ENCODE measurements around the gene CDKN2AIP. TPM values are rescaled to one million over a fixed set of nuclear protein-coding genes. Genes with fewer than 3 reads are reported as not detected.

CDKN2AIP gene
- total and polyA plus RNA-seq, 2 donors: 29.1 to 33.2 TPM

DNA sequence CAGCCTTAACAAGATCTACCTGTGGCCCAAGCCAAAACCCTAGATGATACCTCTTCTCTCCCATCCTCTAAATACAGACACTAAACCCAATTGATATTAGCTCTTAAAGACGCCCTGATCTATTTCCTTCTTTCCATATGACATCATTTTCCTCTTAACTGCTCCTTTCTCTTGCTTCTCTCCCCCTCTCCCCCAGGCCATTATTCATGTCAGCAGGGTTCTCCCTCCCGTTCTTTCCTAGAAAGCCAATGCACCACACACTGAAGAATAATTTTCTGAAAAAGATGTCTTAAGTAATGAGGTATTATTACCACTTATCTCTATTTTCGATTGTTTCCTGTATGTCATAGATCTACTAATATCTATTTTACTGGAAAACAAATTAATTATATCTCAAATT lies 50.7 kb downstream of the CDKN2AIP start:
- WGBS: 95% methylated on average over 3 of the region's 3 CpGs
- Histone ChIP-seq H3K36me3 (ENCODE audit: control insufficient read depth in 2 of 2, insufficient read depth in 2 of 2, low read length in 1 of 2) (peaks cover 10% of the 10 kb centered on the region in 2 donors), H3K4me1 (ENCODE audit: control insufficient read depth in 2 of 2, insufficient read depth in 2 of 2, low read length in 2 of 2) (no peaks in the 10 kb centered on the region), H3K27ac (ENCODE audit: low read depth in 1 of 2, low read length in 1 of 2) (no peak overlapping the region), H3K4me3 (ENCODE audit: low read length in 2 of 2) (no peak overlapping the region), H3K27me3 (ENCODE audit: control insufficient read depth in 2 of 2, insufficient read depth in 1 of 2, low read length in 1 of 2) (no peaks in the 10 kb centered on the region), H3K9me3 (ENCODE audit: control insufficient read depth in 2 of 2, insufficient read depth in 1 of 2, low read length in 1 of 2) (no peaks in the 10 kb centered on the region)
- DNase-seq (ENCODE audit: low read depth in 6 of 9, low spot score in 9 of 9): no peak

Other genes with a start within 250 kb of the CDKN2AIP start
- not detected for gene CLDN22, start 124.4 kb upstream of the CDKN2AIP start, total RNA-seq
- 0.09 TPM for gene CLDN22, start 124.4 kb upstream of the CDKN2AIP start, polyA plus RNA-seq
- not detected for gene CLDN24, start 122.2 kb upstream of the CDKN2AIP start, total RNA-seq
- gene CLDN24, start 122.2 kb upstream of the CDKN2AIP start, polyA plus RNA-seq: not detected
- gene ING2, start 60.4 kb downstream of the CDKN2AIP start, total RNA-seq: 14.9 TPM
- 26.6 TPM for gene ING2, start 60.4 kb downstream of the CDKN2AIP start, polyA plus RNA-seq
- gene RWDD4, start 214.5 kb downstream of the CDKN2AIP start, total RNA-seq: 25.6 TPM
- 26.1 TPM for gene RWDD4, start 214.5 kb downstream of the CDKN2AIP start, polyA plus RNA-seq
- gene TRAPPC11, start 214.7 kb downstream of the CDKN2AIP start, total RNA-seq: 31.3 TPM
- gene TRAPPC11, start 214.7 kb downstream of the CDKN2AIP start, polyA plus RNA-seq: 32.8 TPM